HTR-8/SVneo (cell line): ENCODE data around the gene PUSL1.
"Not testable (repeated sequence)": the region's sequence is repeated elsewhere in the genome, so short reads cannot be mapped to it uniquely, and the experiment has no call there.

Experiments
- DNase-seq: peaks from one replicate; pipeline ENCODE4 v3.0.0; 2011; ENCODE audit warnings: low spot score, mixed read lengths; ENCODE audit not compliant: insufficient read length
- FAIRE-seq: peaks from 2 replicates; lab custom pipeline; 2011; peaks lifted over from hg19 to GRCh38; lab: Jason Lieb, UNC

PUSL1 gene

DNA sequence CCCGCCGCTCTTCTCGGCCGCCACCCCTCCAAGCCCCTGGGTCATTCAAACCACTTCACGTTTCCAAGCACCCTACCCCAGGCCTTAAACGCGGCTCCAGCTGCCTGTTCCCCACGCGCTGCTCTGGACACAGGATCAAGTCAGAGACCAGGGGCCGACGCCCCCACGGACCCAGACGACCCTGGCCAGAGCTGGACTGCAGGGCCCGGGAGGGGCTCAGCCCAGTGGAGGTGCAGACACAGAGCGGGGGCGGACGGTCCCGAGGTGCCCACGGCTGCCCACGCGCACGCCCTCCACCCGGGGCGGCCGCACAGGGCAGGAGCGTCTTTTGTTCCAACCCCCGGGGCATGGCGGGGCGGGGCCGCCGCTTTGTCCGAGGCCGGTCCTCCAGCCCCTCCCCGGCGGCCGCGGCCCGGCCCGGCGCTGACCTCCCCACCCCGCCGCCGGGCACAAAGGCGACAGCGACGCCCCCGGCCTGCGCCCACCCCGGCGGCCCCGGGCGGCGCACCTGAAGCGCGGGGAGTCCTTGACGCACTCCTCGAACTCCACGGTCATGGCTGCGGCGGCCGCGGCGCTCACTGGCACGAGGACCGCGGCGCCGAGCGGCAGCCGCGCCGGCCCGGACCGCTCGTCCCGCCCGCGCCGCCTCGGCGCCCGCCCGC is 1.0 kb upstream of the PUSL1 start:
- no peak for FAIRE-seq

GRCh38 chr1:1308756-1309250 is 406 bp downstream of the PUSL1 start:
- no peak for DNase-seq
- FAIRE-seq: no peak

More for the DNA sequence above, 1.0 kb upstream of the PUSL1 start:
- DNase-seq: no peak

DNA sequence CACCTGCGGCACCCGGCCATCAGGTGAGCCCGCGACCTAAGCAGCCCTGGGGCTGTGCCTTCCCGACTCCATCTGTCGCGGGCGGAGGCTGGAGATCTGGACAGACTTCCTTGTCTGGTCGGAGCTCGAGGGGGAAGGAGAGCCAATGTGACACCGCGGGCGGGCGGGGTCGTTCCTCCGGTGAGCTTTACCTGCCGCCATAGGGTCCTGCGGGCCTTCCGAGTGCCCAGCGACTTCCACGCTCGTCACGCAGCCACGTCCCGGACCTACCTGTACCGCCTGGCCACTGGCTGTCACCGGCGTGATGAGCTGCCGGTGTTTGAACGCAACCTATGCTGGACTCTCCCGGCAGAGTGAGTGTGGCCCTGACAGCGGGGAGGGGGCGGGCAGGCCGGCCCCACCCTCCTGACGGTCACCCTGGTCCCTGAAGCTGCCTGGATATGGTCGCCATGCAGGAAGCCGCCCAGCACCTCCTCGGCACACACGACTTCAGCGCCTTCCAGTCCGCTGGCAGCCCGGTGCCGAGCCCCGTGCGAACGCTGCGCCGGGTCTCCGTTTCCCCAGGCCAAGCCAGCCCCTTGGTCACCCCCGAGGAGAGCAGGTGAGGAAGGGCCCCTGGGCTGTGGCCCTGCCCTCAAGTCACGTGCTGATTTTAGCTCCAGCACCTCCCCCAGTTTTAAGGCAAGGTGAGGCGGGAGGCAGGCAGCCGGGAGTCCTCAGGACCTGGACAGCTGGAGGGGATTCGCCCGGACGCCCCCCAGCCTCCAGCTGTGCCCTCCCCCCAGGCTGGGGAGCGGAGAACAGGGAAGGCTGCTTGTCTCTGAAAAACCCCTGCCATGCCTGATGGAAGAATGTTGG is 1.1 kb downstream of the PUSL1 start:
- FAIRE-seq: no peak

DNA sequence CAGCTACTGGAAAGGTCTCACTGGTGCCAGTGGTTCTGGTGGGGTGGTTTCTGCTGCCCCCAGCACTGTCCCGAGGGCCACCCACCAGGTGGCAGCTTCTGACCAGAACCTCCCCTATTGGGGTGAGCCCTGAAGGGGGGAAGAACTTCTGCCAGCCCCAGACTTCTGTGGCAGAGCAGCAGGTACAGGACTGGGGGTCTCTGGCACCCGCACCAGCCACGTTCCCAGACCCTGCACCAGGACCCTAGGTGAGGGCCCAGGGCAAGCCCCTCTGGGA is 1.6 kb downstream of the PUSL1 start:
- DNase-seq (no peak), FAIRE-seq (no peak)

More for the DNA sequence above, 1.1 kb downstream of the PUSL1 start:
- no peak for DNase-seq

DNA sequence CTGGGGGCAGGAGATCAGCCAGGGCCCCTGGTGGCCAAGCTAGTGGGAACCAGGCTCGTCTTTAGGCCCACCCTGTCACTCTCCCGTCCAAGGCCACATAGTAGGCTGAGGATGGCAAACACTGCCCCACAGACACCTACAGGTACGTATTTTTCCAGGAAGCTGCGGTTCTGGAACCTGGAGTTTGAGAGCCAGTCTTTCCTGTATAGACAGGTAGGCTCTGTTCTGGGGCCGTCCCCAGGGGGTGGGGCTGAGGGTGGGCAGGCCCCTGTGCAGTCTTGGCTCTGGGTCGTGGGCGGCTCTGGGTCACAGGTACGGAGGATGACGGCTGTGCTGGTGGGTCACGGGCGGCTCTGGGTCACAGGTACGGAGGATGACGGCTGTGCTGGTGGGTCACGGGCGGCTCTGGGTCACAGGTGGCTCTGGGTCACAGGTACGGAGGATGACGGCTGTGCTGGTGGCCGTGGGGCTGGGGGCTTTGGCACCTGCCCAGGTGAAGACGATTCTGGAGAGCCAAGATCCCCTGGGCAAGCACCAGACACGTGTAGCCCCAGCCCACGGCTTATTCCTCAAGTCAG is 2.2 kb downstream of the PUSL1 start:
- no peak for FAIRE-seq

DNA sequence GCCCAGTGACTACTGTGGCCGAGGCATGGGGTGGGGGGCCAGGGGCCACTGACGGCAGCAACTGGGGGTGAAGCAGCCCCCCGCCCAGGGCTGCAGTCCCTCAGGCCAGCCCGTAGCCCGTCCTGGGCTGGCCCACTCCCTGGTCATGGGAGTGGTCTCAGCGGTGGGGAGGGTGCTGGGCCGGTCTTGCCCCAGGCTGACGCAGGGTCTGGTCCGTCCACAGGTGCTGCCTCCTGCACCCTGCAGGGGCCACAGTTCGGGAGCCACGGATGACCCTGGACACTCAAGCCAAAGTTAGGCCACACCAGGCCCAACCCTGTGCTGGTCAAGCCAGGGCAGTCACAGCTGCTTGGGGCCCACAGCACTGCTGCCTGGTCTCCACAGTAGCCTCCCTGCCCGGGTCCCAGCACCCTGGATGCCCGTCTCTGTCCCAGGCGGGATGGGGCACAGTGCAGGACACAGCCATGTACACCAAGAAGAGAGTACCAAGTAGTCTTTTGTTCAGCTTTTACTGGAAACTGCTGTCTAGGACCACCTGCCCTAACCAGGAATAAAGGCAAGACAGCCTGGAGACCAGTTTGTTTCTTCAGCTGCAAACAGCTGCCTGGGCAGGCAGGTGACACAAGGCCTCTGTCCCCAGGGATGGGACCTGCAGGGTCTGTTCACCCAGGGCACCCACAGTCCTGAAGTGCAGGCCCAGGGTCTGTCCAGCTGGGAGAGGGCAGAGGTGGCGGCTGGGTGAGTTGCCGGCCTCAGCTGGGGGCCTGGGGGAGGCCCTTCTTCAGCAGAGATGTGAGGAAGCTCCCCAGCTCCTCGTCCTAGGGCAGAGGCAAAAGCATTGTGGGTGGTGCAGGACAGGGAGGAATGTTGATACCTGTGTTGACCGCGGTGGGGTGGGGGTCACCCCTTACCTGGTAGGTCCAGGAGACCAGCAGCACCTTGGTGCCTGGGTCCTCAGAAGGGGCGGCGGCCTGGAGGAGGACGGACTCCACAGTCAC is 3.0 kb downstream of the PUSL1 start:
- FAIRE-seq: no peak
- DNase-seq: no peak

More for the DNA sequence above, 2.2 kb downstream of the PUSL1 start:
- no peak for DNase-seq

DNA sequence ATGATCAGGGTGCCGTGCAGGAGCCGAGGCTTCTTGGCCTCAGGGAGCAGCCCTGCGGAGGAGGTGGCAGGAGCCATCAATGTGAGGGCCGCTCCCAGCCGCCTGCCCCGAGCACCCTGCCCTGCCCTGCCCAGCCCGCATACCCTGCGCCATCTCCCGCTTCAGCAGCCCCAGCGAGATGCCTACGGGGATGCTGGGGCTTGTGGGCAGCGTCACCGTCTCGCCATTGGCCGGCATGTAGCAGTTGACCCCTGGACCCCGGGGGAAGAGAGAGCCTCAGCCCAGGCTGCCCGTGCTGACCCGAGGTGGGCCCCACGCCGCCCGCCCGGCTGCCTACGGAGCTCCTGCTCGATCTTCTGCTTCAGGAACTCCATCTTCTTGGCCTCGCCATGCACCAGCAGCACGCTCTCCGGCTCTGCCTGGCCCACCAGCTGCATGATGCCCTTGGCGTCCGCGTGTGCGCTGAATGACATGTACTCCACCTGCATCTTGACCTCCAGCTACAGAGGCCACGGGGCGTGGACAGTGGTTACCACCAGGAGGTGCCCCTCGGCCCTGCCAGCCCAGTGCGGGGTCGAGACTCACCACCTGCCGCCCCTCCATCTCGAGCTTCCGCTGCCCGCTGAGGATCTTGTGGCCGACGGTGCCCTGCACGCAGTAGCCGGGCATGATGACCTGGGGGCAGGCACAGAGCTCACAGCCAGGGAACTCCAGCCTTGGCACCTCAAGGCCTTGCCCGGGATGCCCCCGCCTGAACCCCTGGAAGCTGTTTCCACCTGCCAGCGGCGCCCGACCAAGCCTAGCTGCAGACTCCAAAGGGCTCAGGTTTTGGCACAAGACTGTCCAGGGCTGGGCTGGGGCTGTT is 4.3 kb downstream of the PUSL1 start:
- FAIRE-seq (no peak), DNase-seq (no peak)

DNA sequence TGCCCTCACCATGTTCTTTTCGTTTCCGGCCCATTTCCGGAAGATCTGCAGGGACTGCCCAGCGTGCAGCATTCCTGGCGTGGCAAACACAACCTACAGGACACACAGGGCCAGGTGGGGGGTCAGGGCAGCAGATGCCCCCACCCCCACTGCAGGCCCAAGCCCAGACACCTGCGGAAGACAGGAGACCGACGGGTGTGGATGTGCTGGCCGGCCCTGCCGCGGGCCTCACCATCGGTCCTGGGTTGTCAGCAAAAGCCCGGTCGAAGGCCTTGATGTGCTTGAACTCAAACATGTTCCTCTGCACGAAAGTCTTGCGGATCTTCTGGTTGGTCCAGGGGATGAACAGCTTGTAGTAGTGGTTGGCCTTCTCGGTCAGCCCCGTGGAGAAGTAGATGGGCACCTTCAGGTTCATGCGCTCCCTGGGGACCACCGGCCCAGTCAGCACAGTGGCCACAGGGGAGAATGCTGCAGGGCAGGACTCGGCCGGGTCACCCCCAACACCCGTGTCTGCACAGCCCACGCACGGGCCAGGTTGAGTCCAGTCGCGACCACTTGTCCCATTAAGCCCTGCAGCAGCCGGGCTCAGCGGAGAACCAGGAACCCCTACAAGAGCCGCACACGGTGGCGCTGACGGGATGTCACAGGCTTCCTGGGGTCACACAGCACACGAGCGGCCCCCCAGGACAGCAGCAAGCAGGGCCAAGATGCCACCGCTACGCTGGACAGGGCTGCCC is 5.3 kb downstream of the PUSL1 start:
- DNase-seq (no peak), FAIRE-seq (no peak)

DNA sequence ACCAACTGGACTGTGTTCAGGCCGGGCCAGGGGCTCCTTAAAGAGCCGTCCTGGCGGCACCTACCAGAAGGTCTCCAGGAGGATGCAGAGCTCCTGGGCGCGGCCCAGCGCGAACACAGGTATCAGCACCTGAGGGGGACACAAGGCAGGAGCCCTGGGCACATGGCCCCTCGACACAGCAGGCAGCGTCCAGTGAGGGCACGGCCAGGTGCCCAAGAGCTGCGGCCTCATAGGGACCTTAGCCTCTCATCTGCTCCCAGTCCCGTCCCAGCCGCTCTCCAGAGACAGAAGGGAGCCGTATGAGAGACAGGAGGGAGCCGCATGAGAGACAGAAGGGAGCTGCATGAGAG is 5.8 kb downstream of the PUSL1 start:
- FAIRE-seq (no peak), DNase-seq (no peak)

DNA sequence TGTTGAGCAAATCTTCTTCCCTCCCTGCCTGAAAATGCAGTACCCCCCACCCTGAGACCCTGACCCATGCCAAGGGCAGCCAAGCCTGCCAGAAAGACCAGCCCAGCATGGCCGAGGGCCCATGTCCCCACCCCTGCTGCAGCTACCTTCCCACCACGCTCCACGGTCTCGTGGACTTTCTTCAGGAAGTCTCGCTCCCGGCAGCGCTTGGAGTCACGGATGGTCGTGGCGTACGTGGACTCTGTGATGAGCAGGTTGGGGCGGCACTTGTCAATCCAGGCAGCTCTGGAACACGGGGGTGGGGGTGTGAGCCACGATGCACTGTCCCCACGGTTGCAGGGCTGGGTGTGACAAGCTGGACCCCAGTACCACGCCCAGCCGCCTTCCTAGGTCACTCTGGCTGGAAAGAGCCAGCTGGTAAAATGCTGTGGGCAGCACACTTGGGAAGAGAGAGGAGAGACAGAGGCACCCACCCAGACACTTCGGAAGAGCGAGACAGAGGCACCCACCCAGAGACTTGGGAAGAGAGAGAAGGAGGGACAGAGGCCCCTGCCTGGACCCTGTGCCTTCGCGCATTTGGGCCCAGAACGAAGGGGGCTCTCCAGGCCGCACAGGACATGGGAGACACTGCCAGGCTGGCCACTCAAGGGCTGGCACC is 6.4 kb downstream of the PUSL1 start:
- DNase-seq (no peak), FAIRE-seq (no peak)

- FAIRE-seq (no peak), DNase-seq (no peak)
Observed at GRCh38 chr1:1315435-1315954, 7.1 kb downstream of the PUSL1 start.

- not testable (repeated sequence) for DNase-seq, FAIRE-seq
Observed at GRCh38 chr1:1316199-1316598, 7.8 kb downstream of the PUSL1 start.

- FAIRE-seq (no peak), DNase-seq (no peak)
Observed at GRCh38 chr1:1317420-1317819, 9.0 kb downstream of the PUSL1 start.

GRCh38 chr1:1318131-1318652 is 9.8 kb downstream of the PUSL1 start:
- FAIRE-seq: peak; percentile 64
- DNase-seq: peak; percentile 49

- no peak for FAIRE-seq
Observed at GRCh38 chr1:1318777-1319645, 10.6 kb downstream of the PUSL1 start.

GRCh38 chr1:1319646-1319941 is 11.2 kb downstream of the PUSL1 start:
- no peak for DNase-seq
- no peak for FAIRE-seq

More at GRCh38 chr1:1318777-1319645, 10.6 kb downstream of the PUSL1 start:
- no peak for DNase-seq
